HG02571 (cell line): ENCODE data around the gene USP33.
A peak's percentile ranks its signal among the peaks of the same experiment; 100 is the strongest.
"Not testable (repeated sequence)": the region's sequence is repeated elsewhere in the genome, so short reads cannot be mapped to it uniquely, and the experiment has no call there.

Experiments
- ATAC-seq: cut with Tn5 transposase; IDR thresholded peaks from one replicate; pipeline ENCODE4 v1.9.1; 2021; ENCODE audit warnings: mild to moderate bottlenecking, moderate library complexity; ENCODE audit not compliant: unreplicated experiment

Gene USP33

DNA sequence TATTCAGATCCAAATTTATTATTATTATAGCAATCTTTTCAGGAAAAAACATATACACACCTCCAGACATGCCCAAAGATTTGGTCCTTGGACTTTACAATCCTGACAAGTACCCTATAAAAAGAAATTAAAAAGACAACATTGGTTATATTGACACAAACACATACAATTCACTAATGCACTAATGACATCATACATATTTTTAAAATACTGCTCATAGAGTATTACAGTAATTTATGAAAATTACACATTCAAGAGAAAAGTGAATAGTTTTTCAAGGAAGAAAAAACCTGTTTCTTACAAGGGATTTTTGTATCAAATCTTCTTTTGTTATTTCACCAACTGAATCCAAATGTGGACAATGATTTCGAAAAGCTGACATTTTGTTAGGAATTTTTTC is 18.3 kb downstream of the USP33 start:
- no peak for ATAC-seq

DNA sequence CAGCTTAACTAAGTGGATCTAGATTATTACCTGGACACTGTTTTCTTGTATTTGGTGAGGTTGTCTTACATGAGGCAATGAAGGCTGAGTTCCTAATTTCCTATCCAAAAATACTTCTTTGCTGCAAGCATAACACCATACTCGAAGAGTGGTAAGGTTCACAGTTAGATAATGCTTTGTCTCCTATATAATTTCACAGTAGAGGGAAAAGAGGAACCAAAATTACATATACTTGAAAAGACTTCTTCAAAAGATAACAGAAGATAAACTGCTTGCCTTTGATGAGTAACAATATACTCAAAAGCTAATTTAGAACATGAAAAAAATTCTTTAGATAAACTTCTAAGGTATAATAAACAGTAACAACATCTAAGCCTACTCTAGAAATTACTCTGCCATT is 20.4 kb downstream of the USP33 start:
- ATAC-seq: no peak

DNA sequence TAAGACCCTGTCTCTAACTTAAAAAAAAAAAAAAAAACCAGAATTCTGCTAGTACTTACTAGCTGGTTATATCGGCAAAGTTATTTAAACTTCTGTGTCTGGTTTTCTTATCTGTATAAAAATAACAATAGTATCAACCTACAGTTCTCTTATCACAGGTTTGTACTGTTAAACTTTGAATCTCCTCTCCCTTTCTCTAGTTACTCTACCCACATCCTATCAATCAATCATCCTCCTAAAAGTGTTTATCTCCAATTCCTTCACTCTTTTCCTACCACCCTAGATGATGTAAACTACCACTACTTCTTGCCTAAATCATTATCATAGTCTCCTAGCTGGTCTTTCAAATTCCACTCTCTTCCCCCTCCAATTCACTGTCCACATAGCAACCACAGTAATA is 27.6 kb downstream of the USP33 start:
- ATAC-seq: no peak

DNA sequence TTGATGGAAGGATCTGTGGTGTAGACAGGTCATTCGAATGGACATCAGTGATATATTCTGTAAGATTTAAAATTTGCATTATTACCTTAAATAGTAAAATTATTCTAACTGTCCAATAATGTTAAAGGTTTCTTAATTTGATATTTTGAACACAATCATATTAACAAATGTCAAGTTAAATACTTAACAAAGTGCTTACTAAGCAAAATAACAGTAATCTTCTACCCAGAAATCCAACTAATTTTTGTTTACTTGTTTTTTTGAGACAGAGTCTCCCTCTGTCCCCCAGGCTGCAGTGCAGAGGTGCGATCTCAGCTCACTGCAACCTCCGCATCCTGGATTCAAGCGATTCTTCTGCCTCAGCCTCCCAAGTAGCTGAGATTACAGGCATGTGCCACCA is 33.9 kb downstream of the USP33 start:
- no peak for ATAC-seq

DNA sequence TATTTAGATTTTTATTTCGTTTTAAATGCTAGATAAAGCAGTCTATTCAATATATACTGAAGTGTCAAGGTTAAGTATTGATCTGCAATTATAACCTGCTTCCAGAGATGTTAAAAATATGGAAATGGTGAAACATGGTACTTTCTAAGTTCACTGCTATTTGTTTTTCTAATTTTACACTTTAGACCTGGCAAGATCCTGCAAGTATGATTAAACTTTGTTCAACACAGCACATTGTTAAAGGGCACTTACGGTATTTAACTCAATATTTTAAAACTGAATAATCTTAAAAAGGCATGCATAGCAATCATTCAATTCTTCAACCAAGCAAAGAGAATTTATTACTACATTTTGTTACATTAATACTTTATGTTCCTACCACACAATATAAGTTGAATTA is 41.5 kb downstream of the USP33 start:
- ATAC-seq: no peak

DNA sequence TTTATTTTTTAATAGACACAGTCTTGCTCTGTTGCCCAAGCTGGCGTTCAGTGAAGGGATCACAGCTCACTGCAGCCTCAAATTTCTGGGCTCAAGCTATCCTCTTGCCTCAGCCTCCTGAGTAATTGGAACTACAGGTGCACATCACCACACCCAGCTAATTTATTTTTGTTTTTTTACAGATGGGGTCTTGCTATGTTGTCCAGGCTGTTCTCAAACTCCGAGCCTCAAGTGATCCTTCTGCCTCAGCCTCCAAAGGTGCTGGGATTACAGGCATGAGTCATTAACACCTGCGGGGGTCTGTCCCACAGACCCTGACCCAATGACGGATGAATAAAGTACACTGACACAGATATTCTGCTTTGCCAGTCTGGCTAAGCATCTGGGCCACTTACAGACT is 43.6 kb downstream of the USP33 start:
- no peak for ATAC-seq

DNA sequence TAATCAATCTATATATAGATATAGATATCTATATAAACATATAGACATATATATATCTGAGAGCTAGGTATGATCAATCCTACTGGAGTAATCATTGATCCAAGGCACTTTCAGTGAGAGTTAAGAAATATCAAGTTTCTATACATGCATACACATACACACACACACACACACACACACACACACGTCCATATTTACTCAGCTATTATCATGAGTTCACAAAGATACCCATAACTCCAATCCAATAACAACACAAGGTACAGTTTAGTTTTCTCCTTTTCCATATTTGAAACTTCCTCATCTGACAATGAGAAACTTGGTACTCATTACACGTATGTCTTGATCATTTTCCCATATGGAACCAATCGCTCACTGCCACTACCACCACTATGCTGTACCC is 49.9 kb downstream of the USP33 start:
- ATAC-seq: no peak

DNA sequence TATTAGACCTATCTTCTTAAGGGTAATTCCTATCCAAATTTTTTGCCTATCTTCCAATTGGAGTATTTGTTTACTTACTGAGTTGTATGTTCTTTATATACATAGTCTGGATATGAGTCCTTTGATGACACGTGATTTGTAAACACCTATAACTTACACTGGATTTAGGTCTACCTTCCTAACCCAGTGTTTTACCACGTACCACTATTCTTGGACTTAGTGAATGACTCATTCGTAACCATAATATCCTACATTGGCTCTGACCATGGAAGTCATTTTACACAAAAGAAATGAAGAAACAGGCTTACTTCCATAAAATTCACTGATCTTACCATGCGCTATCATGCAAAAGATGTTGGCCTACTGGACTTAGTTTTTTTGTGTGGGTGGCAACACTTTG is 53.3 kb downstream of the USP33 start:
- ATAC-seq: no peak

DNA sequence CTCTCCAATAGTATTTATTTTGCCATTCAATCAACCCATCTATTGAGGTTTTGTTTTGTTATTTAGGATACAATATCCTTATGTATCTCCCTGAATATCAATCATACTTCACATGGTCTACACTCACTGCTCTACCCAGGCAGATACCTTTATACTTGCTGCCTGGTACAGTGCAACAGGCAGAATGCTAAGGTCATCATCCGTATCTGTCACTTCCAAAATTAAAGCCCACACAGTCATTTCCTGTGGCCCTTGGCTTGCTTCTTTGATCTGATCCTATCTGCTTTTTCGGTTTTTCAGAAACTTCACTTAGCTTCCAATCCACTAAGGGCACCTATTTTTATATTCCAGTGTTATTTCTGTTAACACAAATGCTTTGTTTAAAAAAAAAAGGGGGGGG is 54.9 kb downstream of the USP33 start:
- ATAC-seq: no peak

DNA sequence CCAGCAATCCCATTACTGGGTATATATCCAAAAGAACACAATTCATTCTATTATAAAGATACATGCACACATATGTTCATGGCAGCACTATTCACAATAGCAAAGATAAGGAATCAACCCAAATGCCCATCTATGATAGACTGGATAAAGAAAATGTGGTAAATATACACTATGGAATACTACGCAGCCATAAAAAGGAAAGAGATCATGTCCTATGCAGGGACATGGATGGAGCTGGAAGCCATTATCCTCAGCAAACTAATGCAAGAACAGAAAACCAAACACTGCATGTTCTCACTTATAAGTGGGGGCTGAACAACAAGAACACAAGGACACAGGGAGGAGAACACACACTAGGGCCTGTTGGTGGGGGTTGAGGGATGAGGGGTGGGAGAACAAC is 60.0 kb downstream of the USP33 start:
- not testable (repeated sequence) for ATAC-seq

DNA sequence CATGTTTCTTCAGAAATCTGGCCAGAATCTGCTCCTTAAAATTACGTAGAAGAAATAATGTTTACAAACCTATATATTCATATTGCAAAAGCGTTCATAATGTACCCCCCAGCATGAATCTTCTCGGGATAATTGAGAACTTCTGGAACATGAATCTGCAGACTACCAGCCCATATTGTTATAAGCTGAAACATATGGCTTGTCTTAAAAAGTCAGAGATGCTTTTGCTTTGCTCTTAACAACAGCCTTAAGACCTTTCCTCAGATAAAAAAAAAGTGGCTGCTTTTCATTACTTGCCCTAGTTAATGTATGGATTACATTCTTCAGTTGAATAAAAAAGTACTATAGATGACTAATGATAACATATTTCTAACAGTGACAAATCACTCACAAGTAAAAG is 62.2 kb downstream of the USP33 start:
- no peak for ATAC-seq

DNA sequence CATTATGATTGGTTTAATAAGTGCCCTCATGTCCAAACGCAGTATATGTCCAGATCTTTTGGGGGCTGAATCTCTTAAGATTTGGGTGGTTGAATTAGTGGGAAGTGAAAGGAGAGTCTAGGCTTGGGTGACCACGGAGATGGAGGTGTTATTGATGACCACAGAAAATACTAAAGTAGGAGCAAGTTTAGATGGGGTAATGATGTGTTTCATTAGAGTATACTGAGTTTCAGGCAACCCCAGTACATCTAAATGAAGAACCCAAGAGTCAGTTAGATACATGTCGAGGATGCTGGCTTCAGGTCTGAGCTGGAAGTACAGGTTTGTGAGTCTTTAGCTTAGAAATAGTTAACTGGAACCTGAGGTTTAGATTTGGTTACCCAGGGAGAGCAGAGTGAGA is 70.7 kb downstream of the USP33 start:
- ATAC-seq: no peak

DNA sequence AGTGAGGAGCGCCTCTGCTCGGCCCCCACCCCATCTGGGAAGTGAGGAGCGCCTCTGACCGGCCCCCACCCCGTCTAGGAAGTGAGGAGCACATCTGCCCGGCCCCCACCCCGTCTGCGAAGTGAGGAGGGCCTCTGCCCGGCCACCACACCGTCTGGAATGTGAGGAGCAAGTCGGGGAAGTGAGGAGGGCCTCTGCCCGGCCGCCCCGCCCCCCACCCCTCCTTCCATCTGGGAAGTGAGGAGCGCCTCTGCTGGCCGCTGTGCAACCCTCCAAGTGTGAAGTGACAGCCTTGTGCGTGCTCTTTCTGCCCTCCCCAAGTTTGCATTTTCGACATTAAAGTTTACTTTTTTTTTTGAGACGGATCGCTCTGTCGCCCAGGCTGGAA is 72.1 kb downstream of the USP33 start:
- ATAC-seq: no peak

DNA sequence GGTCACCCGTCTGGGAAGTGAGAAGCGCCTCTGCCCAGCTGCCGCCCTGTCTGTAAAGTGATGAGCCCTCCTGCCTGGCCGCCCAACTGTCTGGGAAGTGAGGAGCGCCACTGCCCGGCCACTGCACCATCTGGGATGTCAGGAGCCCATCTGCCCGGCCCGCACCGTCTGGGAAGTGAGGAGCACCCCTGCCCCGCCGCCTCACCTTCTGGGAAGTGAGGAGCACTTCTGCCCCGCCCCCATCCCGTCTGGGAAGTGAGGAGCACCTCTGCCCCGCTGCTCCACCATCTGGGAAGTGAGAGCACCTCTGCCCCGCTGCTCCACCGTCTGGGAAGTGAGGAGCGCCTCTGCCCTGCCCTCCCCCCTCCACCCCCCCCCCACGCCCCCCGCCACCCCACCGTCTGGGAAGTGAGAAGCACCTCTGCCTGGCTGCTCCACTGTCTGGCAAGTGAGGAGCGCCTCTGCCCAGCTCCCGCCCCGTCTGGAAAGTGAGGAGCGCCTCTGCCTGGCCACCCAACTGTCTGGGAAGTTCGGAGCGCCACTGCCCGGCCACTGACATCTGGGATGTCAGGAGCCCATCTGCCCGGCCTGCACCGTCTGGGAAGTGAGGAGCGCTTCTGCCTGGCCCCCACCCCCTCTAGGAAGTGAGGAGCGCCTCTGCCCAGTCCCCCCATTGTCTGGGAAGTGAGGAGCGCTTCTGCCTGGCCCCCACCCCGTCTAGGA is 72.7 kb downstream of the USP33 start:
- ATAC-seq: no peak

DNA sequence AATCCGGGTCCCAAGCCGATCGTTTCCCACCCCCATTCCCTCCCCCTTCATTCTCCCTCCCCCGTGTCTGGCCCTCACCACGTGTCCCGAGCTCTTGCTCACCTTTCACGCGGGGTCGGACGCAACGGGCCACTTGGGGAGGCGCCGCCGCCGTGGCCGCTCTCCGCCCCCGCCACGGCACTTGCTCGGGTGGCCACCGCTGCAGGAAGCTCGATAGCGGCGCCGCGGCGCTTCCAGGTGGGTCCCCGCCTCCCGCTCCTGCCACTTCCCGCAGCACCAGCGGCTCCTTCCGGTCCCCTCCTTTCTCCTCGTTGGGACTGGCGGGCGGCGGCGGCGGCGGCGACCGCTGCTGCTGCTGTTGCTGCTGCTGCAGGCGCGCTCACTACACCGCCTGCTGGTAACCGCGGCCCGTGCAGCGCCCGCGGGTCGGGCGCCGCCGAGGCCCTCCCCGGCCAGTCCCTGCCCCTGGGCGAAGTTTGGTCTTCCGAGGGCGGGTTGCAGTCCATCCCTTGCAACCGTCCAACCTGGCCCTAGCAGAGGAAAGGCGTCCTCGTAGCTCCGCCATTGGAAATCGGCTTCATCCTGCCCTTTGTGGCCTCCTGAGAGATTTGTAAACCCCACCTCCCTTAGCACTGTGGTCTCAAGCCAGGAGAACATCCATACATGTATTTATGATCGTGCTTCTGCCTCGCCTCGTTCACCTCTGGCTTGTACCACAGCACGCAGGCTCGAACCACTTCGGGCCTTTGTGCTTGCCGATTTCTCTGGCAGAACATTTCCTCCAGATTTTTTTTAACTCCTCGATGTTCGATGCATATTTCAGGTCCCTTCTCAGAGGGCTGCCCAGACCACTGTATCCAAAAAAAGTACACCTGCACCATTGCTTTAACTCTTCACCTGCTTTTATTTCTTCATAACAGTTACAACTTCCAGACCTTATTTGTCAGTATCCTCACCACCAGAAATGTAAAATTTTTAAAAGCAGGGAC is 76.2 kb downstream of the USP33 start:
- ATAC-seq: peak; percentile 71

DNA sequence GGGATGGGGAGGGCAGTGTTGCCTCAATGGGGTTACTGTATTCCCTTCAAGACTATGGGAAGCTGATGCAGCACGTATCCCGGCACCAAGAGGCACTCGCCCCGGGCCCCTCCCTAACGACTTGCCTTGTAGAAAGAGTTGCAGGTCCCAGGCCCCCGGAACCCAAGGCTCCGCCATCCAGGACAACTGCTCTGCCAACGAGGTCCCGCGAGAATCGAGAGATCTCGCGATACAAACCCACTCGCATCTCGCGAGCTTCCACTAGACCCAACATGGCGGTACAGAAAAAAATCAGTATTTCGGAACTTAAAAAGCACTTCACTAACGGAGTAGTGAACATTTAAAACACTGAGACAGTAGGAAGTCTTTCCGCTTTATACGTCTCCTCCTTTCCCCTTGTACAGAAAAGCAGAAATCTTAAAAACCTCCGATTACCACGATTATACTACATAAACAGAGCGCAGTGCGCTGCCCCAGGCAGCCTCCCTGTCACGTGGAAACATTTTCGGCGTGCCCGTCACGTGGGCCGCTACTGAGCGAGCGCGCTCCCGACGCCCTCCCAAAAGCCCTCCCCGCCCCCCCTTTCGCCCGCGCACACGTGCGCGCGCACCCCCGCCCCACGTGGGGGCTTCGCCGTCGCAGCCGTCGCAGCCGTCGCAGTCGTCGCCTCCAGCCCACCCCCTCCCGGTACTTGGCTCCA is 77.0 kb downstream of the USP33 start, which contains the start of gene ZZZ3:
Gene ZZZ3, minus strand, starts transcription at position 199 of the 700 bp plus-strand sequence. CDS start 49,304 bp downstream, outside the sequence.
- peak; percentile 68 for ATAC-seq

DNA sequence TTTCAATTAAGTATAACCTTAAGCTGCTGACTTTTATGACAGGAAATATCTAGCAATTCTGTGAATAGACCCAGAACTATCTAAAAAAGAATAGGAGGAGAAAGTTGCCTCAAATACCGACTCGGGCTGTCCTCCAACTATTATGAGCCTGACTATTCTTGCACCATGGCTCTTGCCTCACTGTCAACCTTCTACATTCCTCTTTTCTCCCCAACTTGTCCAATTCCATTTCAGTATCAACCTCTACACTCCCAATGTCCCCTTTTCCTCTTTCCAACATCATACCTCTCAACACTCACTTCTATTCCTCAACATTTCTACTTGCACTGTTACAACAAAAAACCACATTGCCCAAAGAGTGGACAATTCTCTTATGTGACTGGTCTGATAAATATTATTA is 79.5 kb downstream of the USP33 start:
- ATAC-seq: no peak

DNA sequence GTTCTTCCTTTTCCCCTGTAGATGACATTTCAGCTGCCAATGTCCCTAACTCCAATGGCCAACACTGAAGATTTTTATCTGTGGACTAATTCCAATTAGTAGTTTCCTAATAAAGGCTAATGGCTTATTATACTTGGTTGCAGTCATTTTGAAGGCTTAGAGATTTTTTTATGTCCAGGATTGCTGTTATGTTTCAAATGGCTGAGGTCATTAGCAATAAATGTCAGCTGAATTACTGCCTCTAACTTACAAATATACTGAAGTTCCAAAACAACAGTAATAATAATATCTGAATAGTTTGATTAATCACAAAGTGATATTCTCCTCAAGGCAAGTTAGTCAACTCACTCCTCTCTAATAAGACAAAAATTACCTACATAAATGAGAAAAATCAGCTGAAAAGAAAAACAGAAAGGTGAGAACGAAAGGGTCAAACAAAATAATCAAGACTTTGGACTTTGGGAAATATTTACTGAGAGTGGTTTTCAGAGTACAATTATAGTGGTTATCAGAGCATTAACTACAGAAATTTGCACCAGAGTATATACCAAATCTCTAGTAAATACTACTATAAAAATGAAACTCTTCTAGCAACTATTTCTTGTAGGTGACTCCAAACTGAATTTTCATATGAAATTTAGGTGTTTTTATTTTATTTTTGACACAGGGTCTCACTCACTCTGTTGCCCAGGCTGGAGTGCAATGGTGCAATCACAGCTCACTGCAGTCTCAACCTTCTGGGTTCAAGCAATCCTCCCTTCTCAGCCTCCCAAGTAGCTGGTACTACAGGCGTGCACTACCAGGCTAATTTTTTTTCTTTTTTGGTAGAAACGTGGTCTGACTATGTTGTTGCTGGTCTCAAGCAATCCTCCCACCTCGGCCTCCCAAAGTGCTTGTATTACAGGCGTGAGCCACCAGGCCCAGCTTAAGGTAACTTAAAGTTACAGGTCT is 80.7 kb downstream of the USP33 start:
- ATAC-seq: no peak

DNA sequence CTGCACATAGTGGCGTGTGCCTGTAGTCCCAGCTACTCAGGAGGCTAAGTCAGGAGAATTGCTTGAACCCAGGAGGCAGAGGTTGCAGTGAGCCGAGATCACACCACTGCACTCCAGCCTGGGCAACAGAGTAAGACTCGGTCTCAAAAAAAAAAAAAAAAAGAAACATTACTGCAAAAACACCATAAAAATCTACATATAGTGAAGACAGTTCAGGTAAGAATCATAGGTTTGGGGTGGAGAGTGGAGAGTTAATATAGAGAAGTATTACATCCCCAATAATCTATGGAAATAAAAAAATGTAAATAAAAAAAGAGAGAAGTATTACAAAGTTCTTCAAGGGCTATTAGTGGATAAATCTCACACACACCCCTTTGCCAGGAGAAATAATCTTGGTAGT is 84.8 kb downstream of the USP33 start:
- not testable (repeated sequence) for ATAC-seq

DNA sequence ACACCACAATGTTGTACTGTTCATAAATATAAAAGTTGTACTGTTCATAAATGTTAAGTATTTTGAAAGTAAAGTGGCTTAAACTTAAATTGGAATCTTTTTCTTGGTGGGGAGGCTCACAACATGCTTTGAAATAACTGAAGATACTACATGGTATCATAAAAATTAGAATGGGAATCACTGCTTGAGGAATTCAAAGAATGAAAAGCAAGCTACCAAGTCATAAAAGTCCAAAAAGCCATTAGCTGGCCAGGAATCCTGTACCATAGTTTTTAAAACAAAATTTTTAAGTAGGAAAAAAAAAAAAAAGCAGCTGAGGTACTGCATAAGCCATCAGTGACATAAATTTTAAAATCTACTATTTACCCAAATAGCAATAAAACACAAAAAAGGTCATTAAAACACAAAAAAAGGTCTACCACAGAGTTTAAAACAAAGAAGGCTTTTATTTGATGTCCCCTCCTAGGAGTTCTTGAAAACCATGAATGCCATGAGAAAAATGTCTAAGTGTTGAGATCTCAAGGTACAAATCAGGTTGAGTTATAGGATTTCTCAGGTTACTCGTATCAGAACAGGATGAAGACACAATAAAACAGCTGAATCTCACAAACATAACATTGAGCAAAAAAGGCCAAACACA is 85.8 kb downstream of the USP33 start:
- no peak for ATAC-seq
